NCI-H524 treated with DMSO at 0.1 percent for 48 hours (cell line): ENCODE results near the gene DHRS3.

Experiments used
- DNase-seq: peaks from one replicate; lab custom pipeline; 2025; lab: John Stamatoyannopoulos, UW

The DHRS3 gene

DNA sequence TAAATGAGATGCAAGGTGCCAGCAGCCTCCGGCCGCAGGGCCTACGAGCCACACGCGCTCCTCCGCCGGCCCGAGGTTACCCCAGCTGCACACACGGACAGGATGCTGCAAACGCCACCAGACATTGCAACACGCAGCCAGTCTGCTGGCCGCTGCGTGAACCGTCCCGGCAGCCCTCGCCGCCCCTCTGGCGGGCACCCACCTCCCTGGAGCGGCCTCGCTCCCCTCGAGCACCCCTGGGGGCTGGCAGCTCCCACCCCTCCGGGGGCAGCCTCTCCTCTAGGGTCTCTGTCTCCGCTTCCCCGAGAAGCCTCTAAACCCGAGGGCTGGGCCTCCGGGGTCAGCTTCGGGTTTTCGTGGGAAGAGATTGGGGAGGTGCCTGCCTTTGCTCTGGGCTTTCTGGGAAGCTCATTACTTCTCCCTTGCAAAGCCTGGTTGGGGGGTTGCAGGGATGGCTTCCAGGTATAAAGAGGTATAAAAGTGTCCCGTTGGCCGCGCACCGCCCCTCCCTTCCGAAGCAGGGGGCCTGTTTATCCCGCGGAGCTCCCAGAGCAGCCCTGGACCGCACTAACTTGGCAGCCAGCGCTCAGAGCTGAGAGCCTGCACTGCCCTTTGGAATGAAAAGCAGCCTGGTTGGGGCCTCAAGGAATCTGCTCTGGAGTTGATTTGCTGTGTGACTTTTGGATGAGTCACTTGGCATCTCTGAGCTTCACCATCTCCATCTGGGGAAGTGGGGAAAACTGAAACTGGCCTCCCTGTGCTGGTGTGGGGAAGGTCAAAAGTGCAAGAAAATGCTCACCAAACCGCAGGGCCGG is 21.8 kb downstream of the DHRS3 start:
- no peak for DNase-seq

DNA sequence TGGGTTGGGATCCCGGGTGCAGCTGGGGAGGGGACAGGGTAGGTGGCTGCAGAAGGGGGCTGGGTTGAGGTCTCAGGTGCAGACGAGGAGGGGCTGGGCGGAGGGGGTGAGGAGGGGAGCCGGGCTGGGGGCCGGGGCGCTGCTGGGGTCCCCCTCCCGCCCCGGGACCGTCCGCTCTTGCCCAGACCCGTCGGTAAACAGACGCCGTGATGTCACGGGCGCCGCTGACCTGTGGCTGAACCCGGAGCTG is 22.3 kb downstream of the DHRS3 start:
- no peak for DNase-seq

DNA sequence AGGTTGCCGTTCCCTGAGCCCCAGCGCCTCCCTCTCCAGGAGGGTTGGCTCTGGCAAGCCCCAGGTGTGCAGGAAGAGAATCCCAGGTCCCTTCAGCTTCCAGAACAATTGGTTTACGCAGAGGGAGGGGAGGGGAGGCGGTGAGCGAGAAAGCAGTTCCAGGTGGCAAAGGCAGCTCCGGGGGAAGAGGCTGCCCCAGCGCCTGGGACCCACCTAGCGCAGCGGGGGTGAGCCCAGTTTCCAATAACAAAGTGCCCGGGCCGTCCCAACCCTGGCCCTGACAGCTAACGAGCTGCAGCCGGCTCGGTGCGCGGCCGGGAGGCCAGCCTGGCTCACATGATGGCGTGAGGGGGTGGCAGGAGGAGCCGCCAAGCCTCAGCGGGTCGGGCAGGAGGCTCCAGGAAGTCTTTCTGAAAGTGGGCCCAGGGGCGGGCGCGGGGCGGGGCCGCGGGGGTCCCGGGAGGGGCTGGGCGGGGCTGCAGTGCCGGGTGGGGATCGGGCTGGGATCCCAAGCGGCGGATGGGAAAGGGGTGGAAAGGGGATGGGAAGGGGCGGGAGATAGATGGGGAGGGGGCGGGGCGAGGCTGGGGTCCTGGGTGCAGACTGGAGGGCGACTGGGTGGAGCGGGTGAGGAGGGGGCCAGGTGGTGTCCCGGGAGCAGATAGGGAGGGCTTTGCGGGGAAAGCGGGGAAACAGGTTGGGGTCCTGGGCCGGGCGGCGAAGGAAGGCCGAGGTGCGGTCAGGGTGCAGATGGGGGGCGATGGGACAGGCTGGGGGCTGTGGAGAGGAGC is 22.8 kb downstream of the DHRS3 start:
- DNase-seq: no peak

DNA sequence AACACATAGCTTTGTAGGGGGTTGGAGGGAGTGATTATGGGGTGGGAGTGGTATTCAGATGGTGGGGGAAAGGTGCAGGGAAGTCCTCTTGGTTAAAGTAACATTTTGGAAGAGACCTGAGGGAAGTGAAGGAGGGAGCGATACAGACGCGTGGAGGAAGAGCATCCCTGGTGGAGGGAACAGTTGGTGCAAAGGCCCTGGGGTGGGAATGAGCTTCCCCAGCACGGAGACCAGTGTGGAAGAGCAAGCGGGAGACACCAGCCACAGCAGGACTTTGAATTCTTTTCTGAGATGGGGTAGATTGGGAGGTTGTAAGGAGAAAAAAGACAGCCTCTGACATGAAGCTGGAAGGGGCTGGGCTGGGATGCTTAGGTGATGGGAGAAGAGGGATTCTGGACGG is 23.5 kb downstream of the DHRS3 start:
- no peak for DNase-seq

DNA sequence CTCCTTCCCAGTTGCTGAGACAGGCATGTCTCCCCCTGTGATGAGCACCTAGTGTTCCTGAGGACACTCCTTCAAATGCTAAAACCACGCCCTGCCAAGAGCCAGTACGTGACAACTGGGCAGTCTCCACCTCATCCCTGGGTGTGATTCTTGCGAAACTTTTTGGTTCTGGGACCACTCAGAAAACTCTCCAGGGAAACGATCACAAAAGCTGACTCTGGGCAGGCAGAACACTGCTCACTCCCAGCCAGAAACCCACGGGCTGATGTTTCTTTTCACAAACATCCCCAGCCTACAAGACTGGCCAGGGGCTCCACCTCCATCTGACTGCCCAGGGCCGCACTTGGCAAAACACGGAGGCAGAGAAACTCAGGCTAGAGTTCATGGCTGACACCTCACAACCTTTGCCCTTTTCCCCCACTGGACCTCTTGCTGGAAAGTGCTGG is 24.4 kb downstream of the DHRS3 start:
- no peak for DNase-seq

DNA sequence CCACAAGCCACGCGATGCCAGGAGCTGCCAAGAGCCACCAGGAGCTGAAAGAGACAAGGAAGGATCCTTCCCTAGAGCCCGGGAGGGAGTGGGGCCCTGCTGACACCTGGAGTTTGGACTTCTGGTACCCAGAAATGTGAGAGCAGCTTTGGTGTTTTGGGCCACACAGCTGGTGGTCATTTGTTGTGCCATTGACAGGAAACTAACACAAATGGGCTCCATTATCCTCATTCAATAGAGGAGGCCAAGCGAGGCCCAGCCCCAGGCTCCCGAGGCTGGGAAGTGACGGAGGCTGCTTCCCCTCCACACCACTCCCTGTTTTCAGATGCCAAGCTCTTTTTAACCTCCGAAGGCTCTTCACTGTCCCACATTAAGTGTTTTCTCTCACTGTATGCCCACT is 25.5 kb downstream of the DHRS3 start:
- DNase-seq: no peak

DNA sequence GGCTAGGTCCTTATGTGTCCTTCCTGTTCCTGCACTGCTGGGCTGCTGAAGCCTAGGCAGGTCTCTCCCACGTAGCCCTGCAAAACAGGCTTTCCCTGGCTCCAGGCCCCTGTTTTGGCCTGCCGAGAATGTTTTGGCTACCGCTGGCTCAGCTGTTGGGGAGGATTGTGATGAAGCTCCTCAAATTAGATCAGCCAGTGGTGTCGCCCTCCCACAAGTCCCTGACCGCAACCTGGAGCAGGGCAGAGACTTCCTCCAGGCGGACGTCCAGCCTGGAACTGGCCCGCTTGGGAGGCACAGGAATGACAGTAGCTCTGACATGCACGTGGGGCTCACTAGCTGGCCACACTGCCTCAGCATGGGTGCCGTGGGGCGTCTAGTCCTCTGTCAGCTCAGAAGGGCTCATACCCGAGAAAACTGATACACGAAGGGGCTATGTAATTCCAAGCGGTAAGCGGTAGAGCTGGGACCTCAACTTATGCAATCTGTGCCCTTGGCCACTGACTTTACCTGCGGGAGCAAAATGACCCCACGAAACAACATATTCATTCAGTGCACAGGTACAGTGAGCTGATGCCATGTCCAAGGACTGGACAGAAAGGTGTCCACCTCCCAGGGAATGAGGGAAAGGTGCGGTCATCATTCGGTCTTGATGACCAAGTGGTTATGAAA is 26.6 kb downstream of the DHRS3 start:
- no peak for DNase-seq

DNA sequence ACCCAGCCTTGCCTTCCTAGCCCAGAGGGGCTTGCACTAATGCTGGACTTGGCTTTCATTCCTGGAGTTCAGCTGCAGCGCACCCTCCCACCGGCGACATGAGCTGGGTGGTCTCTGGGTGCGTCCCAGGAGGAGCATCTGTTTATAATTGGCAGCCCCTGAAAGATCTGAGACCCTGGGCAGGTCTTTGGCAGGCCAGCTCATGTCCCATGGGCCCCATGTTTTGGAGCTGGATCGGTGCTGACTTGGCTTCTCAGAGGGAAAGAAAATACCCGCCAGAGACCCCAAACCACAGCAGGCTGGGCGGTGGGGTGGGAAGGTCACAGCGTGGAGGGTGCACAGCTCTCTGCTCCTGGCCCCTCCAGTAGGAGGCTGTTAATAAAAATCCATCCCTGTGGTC is 29.3 kb downstream of the DHRS3 start:
- DNase-seq: no peak

DNA sequence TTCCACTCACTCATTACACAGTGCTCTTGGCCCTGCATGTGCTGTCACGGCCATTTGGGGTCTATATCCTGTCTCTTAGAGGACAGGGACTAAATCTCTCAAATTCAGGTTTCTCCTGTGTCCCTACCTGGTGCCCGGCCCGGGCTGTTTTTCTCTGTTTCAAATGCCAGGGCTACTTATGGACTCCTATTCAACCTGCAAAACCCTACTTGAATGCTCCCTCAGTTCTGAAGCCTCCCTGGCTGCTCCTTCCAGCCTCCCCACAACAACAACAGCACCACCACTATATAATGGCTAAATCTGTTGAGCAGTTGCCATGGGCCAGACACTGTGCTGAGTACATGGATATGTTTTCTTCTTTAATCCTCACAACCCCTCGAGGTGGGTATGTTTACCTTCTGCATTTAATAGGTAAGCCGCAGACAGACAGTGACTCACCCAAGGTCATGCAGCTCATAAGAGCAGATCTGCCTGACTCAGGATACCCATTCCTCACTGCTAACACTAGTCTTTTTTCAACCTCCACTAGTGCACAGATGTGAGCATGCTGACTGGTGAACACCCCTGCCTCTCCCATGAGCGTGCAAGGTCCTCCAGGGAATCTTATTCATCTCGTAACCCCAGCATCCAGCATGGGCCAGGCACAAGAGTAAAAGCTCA is 29.9 kb downstream of the DHRS3 start:
- no peak for DNase-seq

DNA sequence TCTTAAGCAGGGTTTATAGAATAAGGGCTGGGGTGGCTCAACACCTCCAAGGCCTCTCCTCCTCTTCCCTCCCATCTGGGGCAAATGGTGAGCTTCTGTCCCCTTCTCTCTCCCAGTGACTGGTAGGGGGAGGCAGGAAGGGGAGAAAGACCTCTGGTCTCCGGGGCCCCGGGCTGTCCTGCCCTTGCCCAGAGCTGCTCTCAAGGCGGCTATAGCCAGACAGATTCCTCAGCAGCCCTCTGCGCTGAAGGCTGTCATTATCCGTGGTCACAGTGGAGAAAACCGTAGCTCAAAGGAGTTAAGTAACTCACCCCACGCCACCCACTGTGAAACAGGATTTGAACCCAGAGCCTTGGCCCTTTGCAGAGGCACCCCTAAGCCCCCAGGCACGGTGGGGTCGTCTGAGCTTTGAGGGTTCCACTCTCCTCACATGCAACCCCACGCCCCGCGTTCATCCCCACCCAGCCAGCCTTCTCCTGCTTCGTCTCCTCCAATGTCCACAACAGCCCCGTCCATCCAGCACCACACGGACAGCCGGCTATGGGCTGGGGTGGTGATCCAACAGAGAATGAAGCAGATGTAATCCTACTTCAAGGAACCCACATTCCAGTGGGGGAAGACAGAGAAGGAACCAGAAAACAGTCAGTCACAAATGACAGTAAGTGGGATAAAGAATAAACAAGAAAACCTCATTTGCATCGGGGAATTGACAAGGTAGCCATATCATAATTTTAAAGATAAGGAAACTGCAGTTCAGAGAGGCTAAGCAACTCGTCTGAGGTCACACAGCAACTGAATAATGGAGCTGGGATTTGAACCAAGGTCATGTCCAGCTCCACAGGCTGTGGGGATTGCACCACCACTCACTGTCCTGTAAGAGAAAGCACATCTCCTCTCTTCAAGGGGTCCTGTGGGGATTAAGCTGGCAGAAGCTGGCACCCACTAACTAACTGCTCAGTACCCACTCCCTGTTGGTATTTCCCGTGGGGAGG is 31.8 kb downstream of the DHRS3 start:
- no peak for DNase-seq

DNA sequence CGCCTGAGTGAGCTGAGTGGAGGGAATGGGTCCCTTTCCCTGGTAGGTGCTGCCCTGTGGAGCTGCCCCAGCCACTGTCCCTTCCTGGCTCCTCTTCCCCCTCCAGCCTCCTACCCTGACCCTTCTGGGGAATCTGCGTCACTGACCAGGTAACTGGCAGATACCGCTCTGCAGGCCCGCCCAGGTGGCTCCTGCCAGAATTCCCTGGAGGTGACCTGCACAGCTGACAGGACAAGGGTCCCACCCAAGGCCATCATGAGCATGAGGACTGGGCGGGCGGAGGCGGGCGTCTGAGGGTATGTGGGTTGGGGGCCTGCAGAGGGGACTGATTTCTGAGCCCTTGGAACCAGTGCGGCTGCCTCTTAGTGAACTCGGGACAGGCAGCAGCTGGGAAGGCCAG is 32.5 kb downstream of the DHRS3 start:
- no peak for DNase-seq

DNA sequence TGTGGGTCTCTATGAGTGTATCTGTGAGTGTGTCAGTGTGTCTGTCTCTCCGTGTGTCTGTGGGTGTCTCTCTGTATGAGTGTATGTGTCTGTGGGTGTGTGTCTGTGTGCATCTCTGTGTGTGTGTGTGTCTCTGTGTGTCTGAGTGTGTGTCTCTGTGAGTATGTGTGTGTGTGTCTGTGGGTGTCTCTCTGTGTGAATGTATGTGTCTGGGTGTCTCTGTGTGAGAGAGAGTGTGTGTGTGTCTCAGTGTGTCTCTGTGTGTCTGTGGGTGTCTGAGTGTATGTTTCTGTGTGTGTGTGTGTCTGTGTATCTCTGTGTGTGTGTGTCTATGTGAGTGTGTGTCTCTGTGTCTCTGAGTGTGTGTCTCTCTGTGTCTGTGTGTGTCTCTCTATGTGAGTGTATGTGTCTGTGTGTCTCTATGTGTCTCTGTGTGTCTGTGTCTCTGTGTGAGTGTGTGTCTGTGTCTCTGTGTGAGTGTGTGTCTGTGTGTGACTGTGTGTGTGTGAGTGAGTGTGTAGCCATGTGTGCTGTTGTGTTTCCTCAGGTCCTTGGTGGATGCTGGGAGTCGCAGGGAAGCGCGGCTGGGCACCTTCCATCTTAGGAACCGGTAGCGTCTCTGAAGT is 33.0 kb downstream of the DHRS3 start:
- no peak for DNase-seq

DNA sequence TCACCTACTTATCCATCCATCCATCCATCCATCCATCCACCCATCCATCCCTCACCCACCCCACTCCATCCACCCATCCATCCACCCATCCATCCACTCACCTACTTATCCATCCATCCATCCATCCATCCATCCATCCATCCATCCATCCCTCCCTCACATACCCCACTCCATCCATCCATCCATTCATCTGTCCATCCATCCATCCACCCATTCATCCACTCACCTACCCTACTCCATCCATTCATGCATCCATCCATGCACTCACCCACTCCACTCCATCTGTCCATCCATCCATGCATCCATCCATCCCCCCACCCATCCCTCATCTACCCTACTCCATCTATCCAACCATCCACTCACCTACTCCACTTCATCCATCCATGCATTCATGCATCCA is 34.5 kb downstream of the DHRS3 start:
- DNase-seq: no peak

DNA sequence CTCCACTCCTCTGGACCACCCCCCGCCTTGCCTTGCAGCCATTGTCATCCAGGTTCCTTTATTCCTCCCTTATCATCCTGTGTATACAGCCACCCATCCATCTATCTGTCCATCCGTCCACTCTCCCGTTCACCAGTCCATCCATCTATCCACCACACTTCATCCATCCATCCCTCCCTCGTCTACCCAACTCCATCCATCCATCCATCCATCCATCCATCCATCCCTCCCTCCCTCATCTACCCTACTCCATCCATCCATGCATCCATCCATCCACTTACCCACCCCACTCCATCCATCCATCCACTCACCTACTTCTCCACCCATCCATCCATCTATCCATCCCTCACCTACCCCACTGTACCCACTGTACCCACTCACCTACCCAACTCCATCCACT is 35.4 kb downstream of the DHRS3 start:
- DNase-seq: no peak

DNA sequence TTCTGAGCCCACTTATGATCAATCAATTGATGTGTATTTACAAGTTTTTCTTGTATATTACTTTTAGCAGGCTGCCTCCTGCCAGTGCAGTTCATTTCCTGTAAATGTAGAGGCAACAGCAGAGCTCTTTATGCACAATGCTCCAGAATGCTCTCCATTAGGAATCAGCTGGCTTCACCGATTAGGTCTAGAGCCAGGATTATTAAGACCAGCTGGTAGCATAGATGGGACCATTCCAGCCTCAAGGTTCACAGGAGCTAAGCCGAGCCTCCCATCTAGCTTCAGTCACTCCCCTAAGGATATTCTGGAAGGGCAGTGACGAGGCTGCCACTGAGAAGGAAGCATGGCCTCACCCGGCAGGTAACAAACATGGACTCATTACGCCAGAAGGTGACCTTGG is 36.8 kb downstream of the DHRS3 start:
- DNase-seq: no peak

DNA sequence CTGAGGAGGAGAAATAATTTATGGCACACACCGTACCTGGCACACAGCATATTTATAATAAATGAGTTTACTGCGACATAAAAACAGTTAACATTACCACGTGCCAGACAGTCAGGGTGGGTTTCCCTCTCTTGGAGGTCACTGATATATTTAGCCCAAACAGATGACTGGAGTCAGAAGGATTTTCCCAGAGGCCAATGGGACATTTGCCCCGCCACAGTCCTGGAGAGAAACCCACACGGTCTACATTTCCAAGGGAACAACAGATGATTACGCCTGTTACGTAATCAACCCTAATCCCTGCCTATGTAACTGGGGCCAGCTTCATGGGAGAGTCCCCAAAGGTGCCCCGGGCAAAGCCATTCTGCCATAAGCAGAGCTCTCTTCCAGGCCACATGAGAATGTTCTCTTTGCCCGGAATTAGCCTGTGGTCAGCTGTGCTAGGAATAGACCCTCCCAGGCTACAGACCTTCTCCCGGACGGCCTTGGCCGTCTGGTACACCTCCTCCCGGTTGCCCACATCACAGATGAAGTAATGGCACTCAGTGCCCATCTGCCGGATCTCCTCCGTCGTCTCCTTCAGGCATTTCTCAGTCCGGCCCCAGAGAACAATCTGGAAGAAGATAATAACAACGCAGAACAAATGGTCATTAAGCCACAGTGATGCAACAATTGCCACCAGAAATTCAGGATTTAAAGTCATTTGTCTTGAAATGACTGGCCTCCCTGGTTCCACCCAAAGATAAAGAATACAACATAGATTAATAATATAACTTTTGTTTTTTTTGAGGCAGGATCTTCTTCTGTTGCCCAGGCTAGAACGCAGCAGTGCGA is 37.7 kb downstream of the DHRS3 start:
- DNase-seq: no peak

DNA sequence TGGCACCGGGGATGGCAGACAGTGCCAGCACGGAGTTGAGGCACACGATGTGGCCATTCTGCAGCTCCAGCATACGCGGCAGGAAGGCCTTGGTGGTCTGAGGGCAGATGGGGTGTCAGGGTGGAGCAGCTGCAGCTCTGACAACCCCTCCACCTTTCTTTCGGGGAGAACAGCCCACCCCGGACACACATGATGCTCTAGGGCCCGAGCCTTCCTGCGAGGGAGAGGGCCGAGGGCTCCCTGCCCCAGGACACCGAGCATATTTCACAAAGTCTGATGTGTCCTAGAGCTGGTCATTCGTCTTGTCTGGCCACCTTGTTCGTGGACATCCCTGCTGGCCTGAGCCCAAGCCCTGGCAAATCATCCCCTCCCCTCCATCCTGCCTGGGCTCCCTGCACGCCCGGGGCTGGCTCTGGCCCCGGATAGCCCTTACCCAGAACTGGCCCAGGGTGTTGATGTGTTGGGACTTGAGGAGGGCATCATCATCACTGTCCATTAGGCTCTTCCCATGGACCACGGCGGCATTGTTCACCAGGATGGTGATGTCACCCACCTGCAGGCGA is 39.1 kb downstream of the DHRS3 start:
- DNase-seq: no peak

DNA sequence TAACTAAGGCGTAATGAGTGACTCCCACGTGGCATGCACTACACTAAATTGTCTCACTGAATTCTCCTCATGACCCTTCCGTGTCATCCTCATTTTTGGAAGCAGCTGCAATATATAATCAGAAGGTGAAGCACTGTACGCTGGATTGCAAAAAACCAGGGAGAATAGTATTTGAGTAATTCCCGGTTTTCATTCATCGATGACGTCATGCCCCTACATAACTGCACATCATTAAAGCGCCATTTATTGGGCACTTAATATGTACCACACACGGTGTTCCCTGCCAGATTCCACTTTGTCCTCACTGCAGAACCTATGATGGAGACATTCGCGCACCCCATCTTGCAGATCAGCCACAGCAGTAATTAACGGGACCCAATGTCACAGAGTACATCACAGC is 41.0 kb downstream of the DHRS3 start:
- DNase-seq: no peak

DNA sequence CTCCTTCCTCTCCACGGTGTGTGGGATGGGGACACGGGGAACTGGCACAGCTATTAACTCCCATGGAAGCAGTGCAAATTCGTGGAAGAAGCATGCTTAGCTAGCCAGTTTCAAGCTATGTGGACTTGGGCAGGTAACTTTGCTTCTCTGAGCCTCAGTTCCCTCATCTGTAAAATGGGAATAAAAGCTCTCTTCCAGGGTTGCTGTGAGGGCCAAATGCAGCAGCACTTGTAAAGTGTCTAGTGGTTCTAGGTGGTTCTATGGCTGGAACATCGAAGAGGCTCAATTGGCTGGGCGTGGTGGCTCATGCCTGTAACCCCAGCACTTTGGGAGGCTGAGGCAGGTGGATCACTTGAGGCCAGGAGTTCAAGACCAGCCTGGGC is 43.3 kb downstream of the DHRS3 start:
- DNase-seq: no peak
